Retina (tissue), 1 donor: ENCODE results near the gene RPTOR.

Source experiments
- DNase-seq: peaks from one replicate; pipeline ENCODE4 v3.0.0-alpha.2; 2016

RPTOR gene

DNA sequence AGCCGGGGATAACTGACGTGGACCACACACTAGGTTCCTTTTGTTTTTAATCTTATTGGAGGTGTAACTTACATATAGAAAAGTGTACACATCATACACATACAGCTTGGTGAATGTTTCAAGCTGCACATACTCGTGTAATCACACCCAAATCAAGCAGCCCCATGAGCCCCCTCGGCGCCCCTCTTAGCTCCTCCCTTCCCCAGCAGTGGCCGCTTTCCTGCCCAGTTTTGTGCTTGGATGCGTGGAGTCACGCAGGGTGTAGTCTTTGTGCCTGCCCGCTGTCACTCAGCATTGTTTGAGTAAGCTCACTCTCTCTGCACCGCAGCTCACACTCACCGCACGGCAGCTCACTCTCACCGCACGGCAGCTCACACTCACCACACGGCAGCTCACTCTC is 295.3 kb downstream of the RPTOR start:
- DNase-seq = no peak

DNA sequence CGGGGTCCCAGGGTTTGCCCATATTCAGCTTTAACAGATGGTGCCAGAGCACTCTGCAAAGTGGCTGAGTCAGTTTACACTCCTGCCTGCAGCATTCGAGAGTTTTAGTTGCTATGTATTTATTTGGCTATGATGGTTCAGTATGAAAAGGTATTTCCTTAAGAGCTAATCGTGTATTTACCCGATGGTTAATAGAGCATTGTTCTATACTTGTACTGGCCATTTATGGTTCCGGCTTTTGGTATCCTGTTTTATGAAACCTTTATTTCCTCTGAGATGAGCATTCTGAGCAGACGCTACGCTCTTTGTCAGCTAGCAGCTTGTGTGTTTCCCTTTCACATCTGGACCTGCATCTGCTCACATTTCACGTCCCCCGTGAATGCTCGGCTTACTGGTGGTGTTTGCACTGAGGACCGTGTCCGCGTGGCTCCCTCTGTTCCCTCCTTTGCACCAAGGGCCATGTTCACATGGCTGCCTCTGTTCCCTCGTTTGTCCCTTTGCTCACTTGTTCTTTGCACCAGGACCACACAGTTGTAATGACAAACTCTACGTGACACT is 297.9 kb downstream of the RPTOR start:
- DNase-seq = no peak

DNA sequence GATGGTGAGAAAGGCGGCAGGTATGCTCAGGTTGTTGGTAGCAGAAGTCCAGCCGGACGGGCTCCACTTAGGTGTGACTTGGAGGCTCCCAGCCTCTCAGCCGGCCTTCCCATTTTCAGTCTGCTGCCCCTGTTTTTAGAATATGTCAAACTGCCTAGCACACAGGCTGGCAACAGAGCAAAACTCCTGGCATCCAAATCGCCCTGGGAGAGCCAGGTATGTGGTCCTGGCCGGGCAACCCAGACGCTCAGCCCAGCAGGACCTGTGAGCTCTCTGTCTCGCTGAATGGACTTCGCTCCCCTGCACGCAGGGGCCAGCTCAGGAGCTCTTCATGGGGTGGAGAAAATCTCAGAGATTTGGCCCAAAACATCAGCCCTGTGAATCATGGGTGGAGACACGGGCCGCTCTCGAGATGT is 299.1 kb downstream of the RPTOR start:
- no peak for DNase-seq

DNA sequence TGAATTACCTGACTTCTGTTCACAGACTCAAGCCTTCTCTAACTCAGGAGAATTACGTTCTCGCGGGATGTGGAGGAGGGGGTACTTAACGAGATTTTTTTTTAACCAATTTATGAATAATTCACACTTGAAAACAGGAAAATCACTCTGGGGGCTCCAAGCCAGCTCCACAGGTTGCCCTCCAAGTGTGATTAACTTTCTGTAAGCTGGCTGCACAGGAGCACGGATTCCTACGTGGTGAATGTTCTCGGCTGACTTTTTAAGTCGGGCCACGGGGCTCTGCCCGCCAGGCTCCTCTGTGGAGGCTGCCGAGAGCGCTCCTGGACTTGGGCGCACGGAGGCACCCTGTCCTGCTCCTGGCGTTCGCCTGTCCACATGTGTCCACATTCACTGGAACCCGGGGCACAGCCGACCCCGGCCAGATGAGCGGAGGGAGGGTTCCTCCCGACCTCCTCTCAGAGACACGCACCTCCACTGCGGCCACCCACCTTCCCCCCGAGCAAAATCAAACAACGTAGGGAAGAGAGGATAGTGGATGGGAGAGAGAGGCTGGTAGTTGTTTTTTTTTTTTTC is 299.9 kb downstream of the RPTOR start:
- DNase-seq = no peak

DNA sequence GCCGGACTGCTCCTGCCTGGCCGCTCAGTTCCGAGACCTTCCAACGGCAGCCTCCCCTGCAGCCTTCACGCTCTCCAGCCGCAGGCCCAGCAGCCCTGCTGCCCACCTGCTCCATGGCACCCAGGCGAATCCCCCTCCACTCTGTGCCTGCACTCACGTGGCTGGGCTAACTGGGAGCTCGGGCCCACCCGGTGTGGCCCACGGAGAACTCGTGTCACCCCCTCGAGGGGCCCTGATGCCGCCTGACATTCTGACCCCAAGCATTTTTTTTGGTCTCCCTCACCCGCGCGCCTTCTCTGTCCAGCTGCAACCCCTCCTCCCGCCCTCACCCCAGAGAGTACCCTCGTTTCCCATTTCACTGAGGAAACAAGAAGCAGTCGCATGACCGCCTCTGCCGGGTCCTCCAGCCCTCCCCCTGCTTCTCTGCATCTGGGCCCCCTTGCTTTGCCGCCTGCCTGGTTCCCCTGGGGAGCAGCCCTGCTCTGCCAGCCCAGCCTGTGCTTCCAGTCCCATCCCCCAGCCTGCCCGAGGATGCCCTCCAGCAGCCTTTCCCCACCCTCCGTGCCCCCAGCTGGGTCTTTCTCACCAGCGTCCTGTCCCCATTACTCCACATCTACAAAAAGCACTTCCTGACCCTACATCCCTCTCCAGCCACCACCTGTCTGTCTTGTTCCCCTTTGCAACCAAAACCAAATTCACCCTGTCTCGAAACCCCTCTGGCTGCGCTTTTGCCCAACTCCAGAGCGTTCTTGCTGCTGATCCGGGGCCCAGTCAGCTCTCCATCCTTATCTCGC is 300.6 kb downstream of the RPTOR start:
- peak; percentile 72 for DNase-seq

DNA sequence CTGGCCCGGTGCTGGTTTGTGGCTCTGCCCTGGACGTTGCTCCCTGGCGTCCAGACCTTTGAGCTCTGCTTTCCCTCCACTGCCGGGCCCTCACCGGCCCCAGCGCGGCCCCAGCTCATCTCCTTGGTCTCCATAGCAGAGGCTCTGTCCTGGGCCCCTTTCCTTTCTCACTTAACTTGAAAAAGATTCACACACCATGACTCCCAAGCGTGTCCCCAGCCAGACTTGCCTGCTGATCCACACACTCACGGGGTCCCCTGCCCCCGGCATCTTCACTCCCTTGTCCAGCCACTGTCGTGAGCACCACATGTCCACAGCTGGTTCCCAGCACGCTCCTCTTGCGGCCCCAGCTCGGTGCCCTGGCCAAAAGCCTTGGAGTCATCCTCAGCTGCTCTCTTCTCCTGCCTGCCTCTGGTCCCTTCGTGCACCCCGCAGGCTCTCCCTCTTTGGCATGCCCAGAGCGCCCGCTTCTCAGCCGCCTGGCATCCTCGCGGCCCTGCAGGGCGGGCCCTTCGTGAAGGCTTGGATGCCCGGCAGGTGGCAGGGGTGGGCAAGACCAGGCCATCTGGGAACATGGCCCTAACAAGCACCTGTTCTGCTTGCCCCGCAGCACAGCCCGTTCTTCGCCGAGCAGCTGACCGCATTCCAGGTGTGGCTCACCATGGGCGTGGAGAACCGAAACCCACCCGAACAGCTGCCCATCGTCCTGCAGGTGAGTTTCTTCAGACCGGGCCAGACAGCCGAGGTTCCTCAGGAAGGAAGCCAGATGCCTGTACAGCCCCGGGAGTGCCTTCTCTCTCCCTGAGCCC is 301.4 kb downstream of the RPTOR start:
- no peak for DNase-seq

DNA sequence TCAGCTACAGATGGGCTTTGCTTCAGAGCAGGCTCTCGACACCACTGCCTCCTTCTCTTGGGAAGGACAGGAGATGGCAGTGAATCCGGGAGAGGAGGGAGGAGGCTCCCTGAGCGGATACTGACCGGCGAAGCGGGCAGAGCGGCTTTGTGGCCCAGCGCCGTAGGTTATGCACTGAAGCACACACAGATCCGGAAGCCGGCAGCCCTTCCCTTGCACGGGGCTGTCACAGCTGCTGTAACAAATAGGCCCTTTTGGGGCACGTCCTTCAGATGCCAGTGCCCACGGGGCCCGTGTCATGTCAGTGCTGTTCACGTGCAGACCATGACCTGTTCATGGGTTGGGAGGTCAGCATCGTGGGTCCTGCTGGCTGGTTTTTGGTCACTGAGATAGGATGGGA is 302.3 kb downstream of the RPTOR start:
- DNase-seq = no peak

DNA sequence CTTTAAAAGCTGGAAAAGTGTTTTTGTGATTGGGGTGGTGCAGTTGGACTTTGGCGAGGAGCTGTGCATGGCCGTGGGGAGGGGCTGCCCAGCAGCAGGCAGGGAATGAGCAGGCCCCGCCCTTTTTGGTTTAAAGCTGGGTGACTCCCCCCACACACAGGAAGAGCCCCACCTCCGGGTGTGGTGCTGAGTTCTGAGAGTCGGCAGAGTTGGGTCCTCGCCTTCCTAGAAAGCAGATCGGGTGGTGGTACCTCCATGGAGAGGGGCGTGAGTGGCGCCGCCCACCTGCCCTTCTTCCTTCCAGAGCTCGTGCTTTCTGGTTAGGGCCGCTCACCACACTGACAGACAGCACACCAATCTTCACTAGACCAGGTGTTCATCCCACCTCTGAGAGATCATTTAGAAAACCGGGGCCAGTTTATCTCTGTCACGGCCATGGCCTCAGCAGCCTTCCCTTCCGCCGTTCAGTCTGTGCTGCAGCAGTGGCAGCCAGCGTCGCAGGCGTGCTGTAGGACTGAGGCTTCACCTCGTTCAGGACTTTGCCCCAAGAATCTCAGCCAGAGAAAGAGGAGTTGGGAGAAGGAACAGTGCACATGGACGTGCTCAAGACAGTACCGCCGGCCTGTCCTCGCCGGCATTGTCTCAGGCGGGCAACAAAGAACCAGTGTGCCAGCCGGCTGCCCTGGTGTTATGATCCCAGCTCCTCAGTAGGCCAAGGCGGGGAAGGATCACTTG is 303.0 kb downstream of the RPTOR start:
- no peak for DNase-seq

DNA sequence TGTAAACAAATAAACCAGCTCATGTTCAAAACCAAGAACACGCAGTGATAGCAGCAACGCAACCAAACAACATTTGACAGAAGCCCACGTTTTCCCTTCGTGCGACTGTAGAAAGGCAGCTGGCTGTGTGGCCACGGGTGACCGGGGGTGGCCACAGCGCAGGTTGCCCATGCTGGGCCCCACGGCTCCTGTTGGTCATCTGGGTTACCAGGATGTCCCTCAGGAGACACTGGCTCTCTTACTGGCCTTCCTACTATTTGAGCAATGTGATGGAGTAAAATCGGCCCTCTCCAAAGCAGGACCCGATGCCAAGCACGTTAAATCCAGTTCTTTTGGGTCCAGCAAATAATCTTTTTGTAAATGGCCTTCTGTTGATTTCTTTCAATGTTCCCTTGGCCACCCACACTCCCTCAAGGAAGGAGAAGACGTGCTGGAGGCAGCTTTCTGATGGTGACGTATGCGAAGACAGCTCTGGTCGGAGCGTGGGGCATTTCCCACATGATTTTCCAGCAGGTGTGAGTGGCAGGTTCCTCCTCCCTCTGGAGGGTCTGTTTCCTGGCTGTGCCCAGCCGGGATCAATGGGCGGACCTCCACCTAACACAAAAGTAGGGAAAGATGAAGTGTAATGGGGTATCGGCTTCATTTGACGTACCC is 303.9 kb downstream of the RPTOR start:
- no peak for DNase-seq

DNA sequence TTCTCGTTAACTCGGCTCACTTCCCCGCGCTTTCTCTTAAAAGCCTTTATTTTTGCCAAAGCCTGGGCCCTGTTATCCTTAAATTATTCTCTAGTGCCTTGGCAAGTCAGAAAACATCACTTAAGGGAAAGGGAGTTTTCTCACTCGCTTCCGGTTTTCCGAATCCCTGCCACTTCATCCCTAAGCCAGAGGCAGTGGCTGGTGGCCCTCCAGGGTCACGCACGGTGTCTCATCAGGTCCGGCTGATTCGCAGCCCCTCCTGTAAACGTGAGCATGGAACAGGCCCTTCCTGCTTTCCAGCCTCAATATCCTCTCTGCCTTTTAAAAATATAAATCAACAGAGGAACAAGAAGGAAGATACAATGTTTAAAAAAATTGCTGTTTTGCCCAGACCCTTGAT is 304.5 kb downstream of the RPTOR start:
- no peak for DNase-seq

DNA sequence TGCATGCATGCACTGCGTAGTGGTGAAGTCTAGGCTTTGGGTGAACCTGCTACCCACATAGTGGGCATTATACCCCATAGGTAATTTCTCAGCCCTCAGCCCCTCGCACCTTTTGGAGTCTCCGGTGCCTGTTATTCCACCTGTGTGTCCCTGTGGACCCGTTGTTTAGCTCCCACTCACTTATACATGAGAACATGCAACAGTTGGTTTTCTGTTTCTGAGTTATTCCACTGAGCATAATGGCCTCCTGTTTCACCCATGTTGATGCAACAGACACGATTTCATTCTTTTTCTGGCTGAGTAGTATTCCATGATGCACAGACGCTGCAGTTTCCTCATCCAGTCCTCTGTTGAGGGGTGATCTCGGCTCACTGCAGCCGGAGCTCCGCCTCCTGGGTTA is 305.5 kb downstream of the RPTOR start:
- DNase-seq = no peak

DNA sequence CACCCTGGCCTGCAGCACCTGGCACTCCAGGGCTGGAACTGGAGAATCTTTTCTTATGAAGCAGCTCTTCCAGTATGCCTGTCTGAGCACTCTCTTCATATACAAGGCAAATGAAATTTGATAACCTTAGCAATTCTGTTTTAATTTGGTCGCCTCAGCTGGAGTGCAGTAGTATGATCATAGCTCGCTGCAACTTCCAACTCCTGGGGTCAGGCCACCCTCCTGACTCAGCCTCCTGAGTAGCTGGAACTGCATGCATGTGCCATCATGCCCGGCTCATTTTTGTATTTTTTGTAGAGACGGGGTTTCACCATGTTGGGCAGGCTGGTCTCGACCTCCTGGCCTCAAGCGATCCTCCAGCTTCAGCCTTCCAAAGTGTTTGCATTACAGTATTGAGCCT is 306.2 kb downstream of the RPTOR start:
- DNase-seq = no peak

DNA sequence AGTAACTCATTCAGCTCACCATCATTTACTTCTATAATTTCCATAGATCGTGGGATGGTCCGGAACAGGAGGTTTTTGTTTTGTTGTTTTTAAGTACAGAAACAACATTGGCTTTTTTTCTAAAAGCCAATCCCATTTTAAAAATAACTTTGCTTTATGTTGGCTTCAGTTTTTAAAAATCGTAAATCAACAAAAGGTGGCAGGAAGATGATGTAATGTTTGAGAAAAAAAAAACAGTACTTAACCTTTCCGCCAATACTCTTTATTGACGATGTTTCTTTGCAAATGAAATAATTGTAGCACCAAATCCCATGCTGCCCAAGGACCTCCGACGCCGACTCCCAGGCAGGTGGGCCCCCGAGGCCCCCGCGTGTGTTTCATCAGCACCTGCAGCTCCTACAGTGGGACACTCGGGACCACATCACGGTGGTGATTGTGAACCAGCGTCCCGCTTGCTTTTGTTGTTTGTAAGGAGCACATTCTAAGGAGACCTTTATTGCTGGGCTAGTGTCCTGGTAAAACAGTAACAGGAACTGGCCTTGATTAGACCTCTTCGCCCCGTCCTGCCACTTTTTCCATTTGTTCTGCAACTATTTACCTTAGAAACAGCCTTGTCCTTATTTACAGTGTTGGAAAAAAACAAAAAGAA is 306.8 kb downstream of the RPTOR start:
- no peak for DNase-seq

DNA sequence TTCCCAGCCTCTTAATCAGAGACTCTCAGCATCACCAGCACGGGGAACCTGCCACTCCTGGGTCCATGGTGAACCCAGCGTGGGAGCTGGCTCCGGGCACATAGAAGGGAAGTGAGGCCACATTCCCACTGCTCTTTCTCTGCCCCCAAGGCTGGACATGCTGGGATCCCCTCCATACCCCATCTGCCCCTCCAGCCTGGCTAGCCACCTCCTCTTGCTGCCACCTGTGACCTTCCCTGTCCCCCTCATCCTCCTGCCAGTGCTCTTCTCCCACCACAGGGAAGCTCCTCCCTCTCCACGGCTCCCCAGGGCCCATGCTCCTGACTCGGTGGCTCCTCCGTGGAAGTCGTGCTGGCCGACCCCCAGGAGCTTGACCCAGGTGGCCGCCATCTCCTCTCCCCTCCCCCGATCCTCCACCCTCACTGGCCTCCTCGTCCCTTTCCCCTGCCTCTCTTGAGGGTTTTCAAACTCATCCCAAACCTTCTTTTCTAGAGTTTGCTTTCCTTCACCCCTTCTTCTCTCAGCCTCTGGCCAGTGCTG is 307.9 kb downstream of the RPTOR start:
- no peak for DNase-seq

DNA sequence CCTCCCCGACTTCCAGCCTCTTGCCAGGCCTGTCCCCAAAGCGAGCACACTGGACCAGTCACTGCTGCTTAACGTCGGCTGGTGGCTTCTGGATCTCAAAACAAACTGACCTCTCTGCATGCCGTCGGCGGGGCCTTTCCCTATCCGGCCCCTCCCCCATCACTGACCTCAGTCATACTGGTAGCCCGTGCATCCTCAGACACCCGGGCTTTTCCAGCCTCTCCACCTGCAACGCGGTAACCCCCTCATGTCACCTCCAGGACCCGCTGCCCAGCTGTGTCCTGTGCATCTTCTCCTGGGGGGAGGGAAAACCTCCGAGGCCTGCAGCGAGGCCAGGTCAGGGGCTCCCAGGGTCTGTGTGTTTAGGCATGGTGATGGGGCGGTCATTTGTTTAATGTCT is 308.4 kb downstream of the RPTOR start:
- DNase-seq = no peak

DNA sequence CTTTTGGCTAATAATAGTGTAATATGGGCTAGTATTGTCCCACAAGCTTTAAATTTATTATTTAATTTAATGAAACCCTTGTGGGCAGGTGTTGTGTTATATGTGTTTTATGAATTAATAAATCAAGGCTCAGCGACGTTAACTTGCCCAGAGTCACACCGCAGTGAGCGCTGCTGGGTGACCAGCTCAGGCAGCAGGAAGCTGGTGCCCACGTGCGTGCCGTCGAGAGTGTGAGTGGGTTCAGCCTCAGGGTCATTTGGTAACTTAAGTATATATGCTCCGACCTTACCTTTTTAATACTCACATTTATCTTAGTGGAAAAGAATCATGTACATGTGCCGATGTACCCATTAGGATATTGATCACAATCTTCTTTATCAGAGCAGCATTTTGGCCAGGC is 309.6 kb downstream of the RPTOR start:
- no peak for DNase-seq

DNA sequence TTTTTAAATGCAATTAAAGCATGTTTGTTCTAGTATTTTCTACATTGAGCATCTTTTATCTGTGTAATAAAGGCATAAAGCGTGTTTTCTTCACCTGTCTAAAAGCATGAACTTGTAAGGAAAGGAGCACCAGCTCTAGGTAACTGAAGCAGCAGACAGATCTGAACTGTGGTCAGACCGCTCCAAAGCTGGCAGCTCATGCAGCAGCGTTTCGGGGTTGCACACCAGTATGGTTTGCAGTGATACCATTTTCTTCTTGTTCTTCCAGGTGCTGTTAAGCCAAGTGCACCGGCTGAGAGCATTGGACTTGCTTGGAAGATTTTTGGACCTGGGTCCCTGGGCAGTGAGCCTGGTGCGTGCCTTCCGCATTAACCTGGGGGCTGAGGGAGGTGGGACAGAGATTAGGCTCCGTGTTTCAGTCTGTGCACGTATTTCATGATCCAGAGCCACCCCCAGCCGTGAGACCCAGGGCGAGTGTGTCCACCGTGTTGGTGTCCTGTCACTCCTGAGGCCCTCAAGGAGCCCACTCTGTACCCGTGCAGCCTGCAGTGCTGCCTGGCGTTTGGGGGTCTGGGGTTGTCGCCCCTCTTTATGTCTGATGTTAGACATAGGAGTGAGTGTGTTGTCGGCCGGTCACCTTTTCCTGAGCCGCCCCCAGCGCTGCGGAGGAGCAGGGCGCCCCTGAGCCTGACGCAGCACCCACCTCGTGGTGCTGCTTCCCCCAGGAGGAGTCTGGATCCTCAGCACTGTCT is 310.7 kb downstream of the RPTOR start:
- DNase-seq = no peak

DNA sequence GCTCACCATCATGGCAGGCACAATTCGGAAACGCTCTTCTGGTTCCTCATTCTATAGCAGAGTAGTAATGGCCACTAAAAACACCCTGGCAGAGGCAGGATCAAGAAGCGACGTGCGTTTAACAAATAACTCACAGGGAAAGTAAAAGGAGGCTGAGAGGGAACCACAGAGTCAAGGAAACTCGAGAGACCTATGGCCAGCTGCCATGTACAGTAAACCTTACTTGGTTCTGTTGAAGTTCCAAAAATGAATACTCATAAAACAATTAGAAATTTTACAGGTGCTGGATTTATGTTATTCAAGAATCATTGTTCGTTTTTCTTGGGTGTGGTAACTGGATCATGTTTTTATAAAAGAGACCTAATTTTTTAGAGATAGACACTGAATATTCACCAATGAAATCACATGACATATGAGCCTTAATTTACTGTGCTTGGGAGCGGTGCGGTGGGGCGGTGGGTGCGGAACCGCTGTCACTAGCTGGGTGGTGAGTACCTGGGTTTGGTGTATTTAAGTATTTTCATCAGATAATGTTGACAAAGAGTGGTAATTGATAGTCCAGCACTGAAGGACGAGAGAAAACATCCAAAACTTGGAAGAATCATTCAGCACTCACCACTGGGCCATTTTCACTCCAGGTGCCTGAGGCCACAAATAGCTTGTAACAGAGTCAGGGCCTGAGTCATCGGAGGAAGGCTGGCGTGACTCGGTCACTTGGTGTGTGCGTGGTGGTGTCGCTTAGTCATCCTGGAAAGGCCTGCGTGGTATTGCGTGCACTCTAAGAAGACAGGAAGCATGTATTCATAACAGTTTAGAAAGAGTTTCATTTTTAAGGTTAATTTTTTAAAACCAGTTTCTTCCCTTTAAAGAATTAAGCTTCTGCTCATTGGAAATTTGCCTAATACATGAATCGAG is 311.6 kb downstream of the RPTOR start:
- DNase-seq = no peak

DNA sequence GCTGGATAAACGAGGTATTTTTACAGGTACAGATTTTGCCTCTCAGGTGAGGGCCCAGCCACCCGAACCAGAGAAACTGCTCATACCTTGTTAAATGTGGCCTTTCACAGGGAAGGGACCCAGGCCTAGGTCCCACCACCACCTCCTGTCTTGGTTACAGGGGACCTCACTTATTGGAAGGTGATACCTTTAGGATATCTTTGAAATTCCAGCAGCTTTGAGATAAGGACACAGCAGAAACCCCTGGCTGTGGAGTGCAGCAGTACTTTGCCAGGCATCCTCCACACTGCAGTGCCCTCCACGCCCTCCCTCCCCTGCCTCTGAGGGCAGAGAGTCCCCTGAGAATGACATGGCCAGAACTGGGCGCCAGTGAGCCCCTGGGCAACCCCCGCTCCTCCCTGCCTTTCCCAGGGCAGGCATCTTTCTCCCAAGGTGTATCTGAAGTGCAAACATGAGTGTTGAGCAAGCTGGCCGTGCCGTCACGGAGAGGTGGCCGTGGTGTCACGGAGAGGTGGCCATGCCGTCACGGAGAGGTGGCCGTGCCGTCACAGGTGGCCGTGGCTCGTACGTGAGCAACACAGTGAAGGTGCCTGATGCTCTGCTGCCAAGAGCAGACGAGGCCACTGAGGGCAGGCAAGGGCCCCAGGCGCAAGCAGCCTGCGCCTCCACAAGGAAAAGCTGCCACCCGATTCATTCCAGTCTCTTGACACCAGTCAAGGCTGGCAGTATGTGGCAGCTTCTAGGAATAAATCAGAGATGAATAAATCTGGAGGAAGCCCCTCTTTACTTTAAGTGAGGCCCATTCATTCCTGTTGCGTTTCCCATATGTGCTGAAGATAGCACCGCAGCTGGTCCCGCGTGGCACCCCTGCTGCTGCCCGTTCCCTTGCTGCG is 312.5 kb downstream of the RPTOR start:
- no peak for DNase-seq
